Natural killer cell (primary cell): Measurements from ENCODE around the gene OLFM2. TPM values are rescaled to one million over a fixed set of nuclear protein-coding genes. Genes with fewer than 3 reads are reported as not detected.
"Not testable (repeated sequence)": the region's sequence is repeated elsewhere in the genome, so short reads cannot be mapped to it uniquely, and the experiment has no call there.

Source experiments
- ATAC-seq, 3 donors: fragments of 150-1000 bp in 2 of 3; fragments of 200-7000 bp in 1 of 3; cut with Tn5 transposase; 1 replicate in 1 of 3; 2 replicates in 2 of 3; pipeline ENCODE4 v1.10.0; 2021; ENCODE audit warnings: mild to moderate bottlenecking in 2 of 3, moderate library complexity in 2 of 3
- DNase-seq, 2 donors: peaks; one replicate each; pipeline versions ENCODE4 v3.0.0 to v3.0.0-alpha.2; 2013 to 2021; ENCODE audit warnings: mixed read lengths in 1 of 2
- H3K27ac ChIP-seq: one replicate; pipeline ENCODE4 v1.5.1; 2013; ENCODE audit warnings: mild to moderate bottlenecking, low read length
- H3K27me3 ChIP-seq: one replicate; pipeline ENCODE4 v1.6.1; 2013; ENCODE audit warnings: low read length; ENCODE audit not compliant: control insufficient read depth, insufficient read depth
- H3K36me3 ChIP-seq: one replicate; pipeline ENCODE4 v1.6.1; 2013; ENCODE audit warnings: low read length; ENCODE audit not compliant: control insufficient read depth, insufficient read depth
- H3K4me1 ChIP-seq: one replicate; pipeline ENCODE4 v1.6.1; 2013; ENCODE audit warnings: low read length; ENCODE audit not compliant: control insufficient read depth, insufficient read depth
- H3K4me3 ChIP-seq: one replicate; pipeline ENCODE4 v1.5.1; 2013; ENCODE audit warnings: low read length
- H3K9me3 ChIP-seq: one replicate; pipeline ENCODE4 v1.6.1; 2013; ENCODE audit warnings: low read length; ENCODE audit not compliant: control insufficient read depth, insufficient read depth
- H3K27ac Mint-ChIP-seq, 2 donors: one replicate each; pipeline ENCODE4 v1.8.0; 2022; ENCODE audit warnings: mild to moderate bottlenecking in 2 of 2, mixed read lengths in 2 of 2, moderate library complexity in 1 of 2
- H3K27me3 Mint-ChIP-seq, 2 donors: one replicate each; pipeline ENCODE4 v1.8.0; 2022; ENCODE audit warnings: low read depth in 2 of 2, mixed read lengths in 2 of 2
- H3K36me3 Mint-ChIP-seq: one replicate; pipeline ENCODE4 v1.8.0; 2022; ENCODE audit warnings: mixed read lengths
- H3K4me1 Mint-ChIP-seq, 2 donors: one replicate each; pipeline ENCODE4 v1.8.0; 2022; ENCODE audit warnings: mixed read lengths in 2 of 2
- H3K4me3 Mint-ChIP-seq: one replicate; pipeline ENCODE4 v1.8.0; 2022; ENCODE audit warnings: mild to moderate bottlenecking, moderate library complexity, mixed read lengths
- H3K9me3 Mint-ChIP-seq, 2 donors: one replicate each; pipeline ENCODE4 v1.8.0; 2022; ENCODE audit warnings: mixed read lengths in 2 of 2
- WGBS: methylation state at CpG from one replicate; pipeline ENCODE4 v1.1.7; 2013; ENCODE audit warnings: missing lambda C conversion rate; ENCODE audit not compliant: insufficient coverage; 5-methylcytosine and 5-hydroxymethylcytosine counted together
- intact Hi-C: fragments of 100-400 bp; cut with micrococcal nuclease; formaldehyde crosslinking; loops from one replicate; pipeline ENCODE4 v1.14.2; 2022
- total RNA-seq, 4 donors: library from RNA; stranded (reverse); fragments of 120-200 nt in 1 of 4; gene quantifications; one replicate each; pipeline versions ENCODE4 v1.2.3 to v1.2.4, GENCODE V29; 2013 to 2022
- TF ChIP-seq, protein P1 (sequence below): fragments of 200-600 bp; IDR thresholded peaks from one replicate; pipeline ENCODE4 v1.8.0; 2022; ENCODE audit warnings: antibody characterized with exemption

Gene OLFM2
- total RNA-seq, 3 donors from 2014 or later (not counting 1 experiment from before 2014, with no cell fraction given): 1.5 to 3.3 (median 2.0) TPM

DNA sequence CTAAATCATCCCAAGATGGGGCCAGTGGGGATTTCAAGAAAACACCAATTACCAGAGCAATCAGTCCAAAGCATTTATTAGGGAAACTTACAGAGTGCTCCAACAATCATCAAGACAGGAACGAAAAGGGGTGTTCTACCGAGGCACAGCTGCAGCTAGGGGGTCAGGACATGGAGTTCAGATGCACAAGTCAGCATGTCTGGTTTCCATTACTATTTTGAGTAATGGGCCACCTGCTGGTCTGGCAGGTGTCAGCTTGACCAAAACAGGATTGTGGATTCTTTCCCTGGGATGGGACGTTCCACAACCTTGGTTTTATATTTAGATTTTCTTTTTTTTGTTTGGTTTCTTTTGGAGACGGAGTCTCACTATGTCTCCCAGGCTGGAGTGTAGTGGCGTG, 112.5 kb downstream of the OLFM2 start:
- Histone ChIP-seq H3K36me3 (no peaks in the 10 kb centered on the region), H3K9me3 (no peaks in the 10 kb centered on the region), H3K27ac (no peak overlapping the region), H3K4me1 (peaks cover 26% of the 10 kb centered on the region), H3K4me3 (no peak overlapping the region), H3K27me3 (no peaks in the 10 kb centered on the region)
- Mint-ChIP-seq H3K27ac (no peak overlapping the region), H3K27me3 (no peaks in the 10 kb centered on the region), H3K36me3 (no peaks in the 10 kb centered on the region), H3K4me1 (peaks cover 12 to 43% of the 10 kb centered on the region in 2 donors), H3K9me3 (no peaks in the 10 kb centered on the region), H3K4me3 (peak overlapping the region; percentile 45)
- ATAC-seq: no peak
- whole genome bisulfite sequencing: 96% methylated on average over 5 of the region's 5 CpGs
- TF ChIP-seq, protein P1, sequence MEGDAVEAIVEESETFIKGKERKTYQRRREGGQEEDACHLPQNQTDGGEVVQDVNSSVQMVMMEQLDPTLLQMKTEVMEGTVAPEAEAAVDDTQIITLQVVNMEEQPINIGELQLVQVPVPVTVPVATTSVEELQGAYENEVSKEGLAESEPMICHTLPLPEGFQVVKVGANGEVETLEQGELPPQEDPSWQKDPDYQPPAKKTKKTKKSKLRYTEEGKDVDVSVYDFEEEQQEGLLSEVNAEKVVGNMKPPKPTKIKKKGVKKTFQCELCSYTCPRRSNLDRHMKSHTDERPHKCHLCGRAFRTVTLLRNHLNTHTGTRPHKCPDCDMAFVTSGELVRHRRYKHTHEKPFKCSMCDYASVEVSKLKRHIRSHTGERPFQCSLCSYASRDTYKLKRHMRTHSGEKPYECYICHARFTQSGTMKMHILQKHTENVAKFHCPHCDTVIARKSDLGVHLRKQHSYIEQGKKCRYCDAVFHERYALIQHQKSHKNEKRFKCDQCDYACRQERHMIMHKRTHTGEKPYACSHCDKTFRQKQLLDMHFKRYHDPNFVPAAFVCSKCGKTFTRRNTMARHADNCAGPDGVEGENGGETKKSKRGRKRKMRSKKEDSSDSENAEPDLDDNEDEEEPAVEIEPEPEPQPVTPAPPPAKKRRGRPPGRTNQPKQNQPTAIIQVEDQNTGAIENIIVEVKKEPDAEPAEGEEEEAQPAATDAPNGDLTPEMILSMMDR: no peak
- DNase-seq: no peak
- intact Hi-C loops: no loop called here

DNA sequence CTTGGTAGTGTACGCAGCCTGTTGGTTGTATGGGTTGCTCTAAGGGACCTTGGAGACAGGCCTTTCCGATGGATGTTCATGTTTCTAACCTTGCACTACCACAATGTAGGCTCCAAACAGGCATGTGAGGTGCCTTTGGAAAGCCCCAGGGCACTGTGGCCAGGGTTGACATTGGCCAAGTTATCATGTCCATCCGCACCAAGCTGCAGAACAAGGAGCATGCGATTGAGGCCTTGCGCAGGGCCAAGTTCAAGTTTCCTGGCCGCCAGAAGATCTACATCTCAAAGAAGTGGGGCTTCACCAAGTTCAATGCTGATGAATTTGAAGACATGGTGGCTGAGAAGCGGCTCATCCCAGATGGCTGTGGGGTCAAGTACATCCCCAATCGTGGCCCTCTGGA, 116.3 kb downstream of the OLFM2 start:
- DNase-seq, intact Hi-C loops, H3K36me3 ChIP-seq, H3K36me3 Mint-ChIP-seq, H3K27me3 Mint-ChIP-seq, H3K9me3 ChIP-seq, H3K27me3 ChIP-seq, H3K4me3 Mint-ChIP-seq, H3K4me3 ChIP-seq, H3K9me3 Mint-ChIP-seq, ATAC-seq: not testable (repeated sequence)
- Mint-ChIP-seq H3K27ac (peak overlapping the region; percentile 87 to 89), H3K4me1 (peaks cover 19 to 33% of the 10 kb centered on the region in 2 donors)
- WGBS: 93% methylated on average over 7 of the region's 8 CpGs
- peak overlapping the region; percentile 95 for H3K27ac ChIP-seq
- peaks cover 14% of the 10 kb centered on the region for H3K4me1 ChIP-seq

DNA sequence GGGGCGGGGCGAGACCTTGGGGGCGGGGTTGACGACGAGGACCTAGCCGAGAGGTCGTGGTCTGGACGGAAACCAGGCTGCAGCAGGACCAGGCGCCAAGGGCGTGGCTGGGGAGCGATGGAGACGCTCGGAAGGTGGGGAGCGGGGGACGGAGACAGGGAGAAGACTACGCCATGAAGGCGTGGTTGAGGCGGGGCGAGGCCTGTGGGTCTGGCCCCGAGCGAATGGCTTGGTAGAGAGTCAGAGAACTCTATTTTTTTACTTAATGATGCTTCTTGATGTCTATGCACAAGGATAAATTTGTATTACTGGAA, 116.8 kb downstream of the OLFM2 start:
- Mint-ChIP-seq H3K27me3 (no peaks in the 10 kb centered on the region), H3K4me3 (peak overlapping the region; percentile 90), H3K36me3 (no peaks in the 10 kb centered on the region), H3K27ac (peak overlapping the region; percentile 87 to 89), H3K9me3 (no peaks in the 10 kb centered on the region), H3K4me1 (peaks cover 19 to 33% of the 10 kb centered on the region in 2 donors)
- Histone ChIP-seq H3K36me3 (no peaks in the 10 kb centered on the region), H3K4me1 (peaks cover 14% of the 10 kb centered on the region), H3K27me3 (no peaks in the 10 kb centered on the region), H3K4me3 (peak overlapping the region; percentile 46), H3K9me3 (no peaks in the 10 kb centered on the region), H3K27ac (peak overlapping the region; percentile 95)
- TF ChIP-seq, protein P1: no peak
- ATAC-seq (no peak), DNase-seq (no peak)
- intact Hi-C loops: loop anchor here (1.0 to 2.0 kb wide), 6 partner anchors 8 to 51 kb away; partner anchors contain the start of genes PIN1, UBL5 and ZNF846
- under 1% methylated on average over 21 of the region's 21 CpGs for WGBS

DNA sequence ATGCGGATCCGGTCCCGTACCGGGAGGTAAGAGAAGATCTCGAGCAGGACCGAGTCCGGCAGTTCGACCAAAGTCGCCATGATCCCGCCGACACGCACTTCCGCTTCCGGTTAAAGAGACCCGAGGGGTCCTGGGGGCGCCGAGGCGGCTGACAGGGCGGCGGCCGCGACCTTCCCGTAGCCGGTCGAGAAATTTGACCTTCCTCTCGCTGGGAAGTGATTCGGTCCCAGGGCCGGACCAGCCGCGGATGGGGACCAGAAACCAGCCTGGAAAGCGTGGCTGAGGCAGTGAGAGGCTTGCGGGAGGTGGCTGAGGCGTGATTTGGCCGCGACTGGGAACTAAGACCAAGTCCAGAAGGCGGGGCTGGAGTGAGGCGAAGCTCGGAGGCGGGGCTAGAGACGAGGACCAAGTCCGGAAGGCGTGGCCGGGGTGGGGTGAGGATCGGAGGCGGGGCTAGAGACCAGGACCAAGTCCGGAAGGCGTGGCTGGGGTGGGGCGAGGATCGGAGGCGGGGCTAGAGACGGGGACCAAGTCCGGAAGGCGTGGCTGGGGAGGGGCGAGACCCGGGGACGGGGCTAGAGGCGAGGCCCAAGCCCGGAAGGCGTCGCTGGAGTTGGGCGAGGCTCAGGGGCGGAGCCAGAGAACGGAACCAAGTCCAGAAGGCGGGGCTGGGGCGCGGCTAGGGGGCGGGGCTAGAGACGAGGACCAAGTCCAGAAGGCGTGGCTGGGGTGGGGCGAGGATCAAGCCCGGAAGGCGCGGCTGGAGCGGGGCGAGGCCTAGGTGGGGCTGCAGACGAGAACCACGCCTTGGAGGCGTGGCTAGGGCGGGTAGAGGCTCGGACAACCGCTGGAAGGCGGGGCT, 117.3 kb downstream of the OLFM2 start, which contains the start of gene FBXL12:
Gene FBXL12, minus strand, starts transcription at position 346 of the 862 bp plus-strand sequence. Its CDS starts 266 bp downstream, at position 80.
- Histone ChIP-seq H3K4me1 (peaks cover 14% of the 10 kb centered on the region), H3K36me3 (no peaks in the 10 kb centered on the region), H3K9me3 (no peaks in the 10 kb centered on the region), H3K27me3 (no peaks in the 10 kb centered on the region), H3K4me3 (peak within 1 kb of the TSS; percentile 87), H3K27ac (peak within 1 kb of the TSS; percentile 95)
- under 1% methylated on average over 82 of the region's 82 CpGs for WGBS
- Mint-ChIP-seq H3K4me3 (peak within 1 kb of the TSS; percentile 90), H3K27me3 (no peaks in the 10 kb centered on the region), H3K27ac (peak within 1 kb of the TSS; percentile 87 to 89), H3K9me3 (no peaks in the 10 kb centered on the region), H3K4me1 (peaks cover 19 to 33% of the 10 kb centered on the region in 2 donors), H3K36me3 (no peaks in the 10 kb centered on the region)
- TF ChIP-seq, protein P1: no peak
- DNase-seq (peak; percentile 100), ATAC-seq (peak; percentile 86 to 96 (median 87))
- intact Hi-C loops: loop anchor here (1.0 to 2.0 kb wide), 6 partner anchors 8 to 51 kb away; partner anchors contain the start of genes PIN1, UBL5 and ZNF846
